Type B pancreatic cell (in vitro differentiated cells): ENCODE results near the gene SPINT3. TPM values are rescaled to one million over a fixed set of nuclear protein-coding genes. Genes with fewer than 3 reads are reported as not detected.

Source experiments
- DNase-seq: peaks from one replicate; pipeline ENCODE4 v3.0.0; 2021; ENCODE audit warnings: mixed read lengths; ENCODE audit not compliant: unreplicated experiment; ENCODE audit errors: extremely low spot score
- H3K27ac Mint-ChIP-seq: 2 replicates; pipeline ENCODE4 v1.8.0; 2021; ENCODE audit warnings: mild to moderate bottlenecking, mixed read lengths
- H3K27me3 Mint-ChIP-seq: 2 replicates; pipeline ENCODE4 v1.8.0; 2021; ENCODE audit warnings: mixed read lengths
- H3K36me3 Mint-ChIP-seq: 2 replicates; pipeline ENCODE4 v1.8.0; 2021; ENCODE audit warnings: mixed read lengths
- H3K4me1 Mint-ChIP-seq: one replicate; pipeline ENCODE4 v1.8.0; 2021; ENCODE audit warnings: mixed read lengths; ENCODE audit not compliant: unreplicated experiment
- H3K4me3 Mint-ChIP-seq: 2 replicates; pipeline ENCODE4 v1.8.0; 2021; ENCODE audit warnings: mild to moderate bottlenecking, mixed read lengths
- H3K9me3 Mint-ChIP-seq: 2 replicates; pipeline ENCODE4 v1.8.0; 2021; ENCODE audit warnings: mixed read lengths
- total RNA-seq: library from RNA; stranded (reverse); gene quantifications from 2 replicates; pipeline ENCODE4 v1.2.1, GENCODE V29; 2021; ENCODE audit warnings: low replicate concordance
- TF ChIP-seq, protein P1 (sequence below): fragments of 200-600 bp; sonication (generic); conservative IDR thresholded peaks from 2 replicates; pipeline ENCODE4 v1.5.0; 2021; ENCODE audit warnings: antibody characterized with exemption, mild to moderate bottlenecking

The SPINT3 gene
- total RNA-seq, 1 donor from 2014 or later, result not detected

DNA sequence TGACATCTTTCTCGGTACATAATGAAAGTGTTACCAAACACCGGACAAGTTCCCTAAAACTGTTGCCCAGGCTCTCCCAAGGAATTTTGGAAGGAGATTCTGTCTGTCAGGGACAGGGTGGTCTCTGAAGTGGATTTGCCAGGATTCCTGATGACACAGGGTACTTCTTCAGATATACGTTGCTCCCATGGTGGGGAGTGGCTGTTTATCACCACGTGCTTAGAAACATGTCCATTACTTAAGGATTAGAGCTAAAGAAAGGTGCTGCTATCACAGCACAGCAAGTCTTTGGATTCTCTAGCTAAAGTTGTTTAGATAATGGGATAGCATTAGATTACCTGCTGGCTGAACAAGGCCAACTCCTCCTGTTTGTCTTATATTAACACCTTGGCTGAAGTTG is 6.3 kb downstream of the SPINT3 start:
- no peaks in the 10 kb centered on the region for H3K36me3 Mint-ChIP-seq
- no peaks in the 10 kb centered on the region for H3K4me1 Mint-ChIP-seq
- no peak overlapping the region for H3K27ac Mint-ChIP-seq
- H3K27me3 Mint-ChIP-seq, result peaks cover 9% of the 10 kb centered on the region
- H3K9me3 Mint-ChIP-seq, result no peaks in the 10 kb centered on the region
- no peak overlapping the region for H3K4me3 Mint-ChIP-seq
- TF ChIP-seq, protein P1, sequence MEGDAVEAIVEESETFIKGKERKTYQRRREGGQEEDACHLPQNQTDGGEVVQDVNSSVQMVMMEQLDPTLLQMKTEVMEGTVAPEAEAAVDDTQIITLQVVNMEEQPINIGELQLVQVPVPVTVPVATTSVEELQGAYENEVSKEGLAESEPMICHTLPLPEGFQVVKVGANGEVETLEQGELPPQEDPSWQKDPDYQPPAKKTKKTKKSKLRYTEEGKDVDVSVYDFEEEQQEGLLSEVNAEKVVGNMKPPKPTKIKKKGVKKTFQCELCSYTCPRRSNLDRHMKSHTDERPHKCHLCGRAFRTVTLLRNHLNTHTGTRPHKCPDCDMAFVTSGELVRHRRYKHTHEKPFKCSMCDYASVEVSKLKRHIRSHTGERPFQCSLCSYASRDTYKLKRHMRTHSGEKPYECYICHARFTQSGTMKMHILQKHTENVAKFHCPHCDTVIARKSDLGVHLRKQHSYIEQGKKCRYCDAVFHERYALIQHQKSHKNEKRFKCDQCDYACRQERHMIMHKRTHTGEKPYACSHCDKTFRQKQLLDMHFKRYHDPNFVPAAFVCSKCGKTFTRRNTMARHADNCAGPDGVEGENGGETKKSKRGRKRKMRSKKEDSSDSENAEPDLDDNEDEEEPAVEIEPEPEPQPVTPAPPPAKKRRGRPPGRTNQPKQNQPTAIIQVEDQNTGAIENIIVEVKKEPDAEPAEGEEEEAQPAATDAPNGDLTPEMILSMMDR, result no peak
- no peak for DNase-seq

DNA sequence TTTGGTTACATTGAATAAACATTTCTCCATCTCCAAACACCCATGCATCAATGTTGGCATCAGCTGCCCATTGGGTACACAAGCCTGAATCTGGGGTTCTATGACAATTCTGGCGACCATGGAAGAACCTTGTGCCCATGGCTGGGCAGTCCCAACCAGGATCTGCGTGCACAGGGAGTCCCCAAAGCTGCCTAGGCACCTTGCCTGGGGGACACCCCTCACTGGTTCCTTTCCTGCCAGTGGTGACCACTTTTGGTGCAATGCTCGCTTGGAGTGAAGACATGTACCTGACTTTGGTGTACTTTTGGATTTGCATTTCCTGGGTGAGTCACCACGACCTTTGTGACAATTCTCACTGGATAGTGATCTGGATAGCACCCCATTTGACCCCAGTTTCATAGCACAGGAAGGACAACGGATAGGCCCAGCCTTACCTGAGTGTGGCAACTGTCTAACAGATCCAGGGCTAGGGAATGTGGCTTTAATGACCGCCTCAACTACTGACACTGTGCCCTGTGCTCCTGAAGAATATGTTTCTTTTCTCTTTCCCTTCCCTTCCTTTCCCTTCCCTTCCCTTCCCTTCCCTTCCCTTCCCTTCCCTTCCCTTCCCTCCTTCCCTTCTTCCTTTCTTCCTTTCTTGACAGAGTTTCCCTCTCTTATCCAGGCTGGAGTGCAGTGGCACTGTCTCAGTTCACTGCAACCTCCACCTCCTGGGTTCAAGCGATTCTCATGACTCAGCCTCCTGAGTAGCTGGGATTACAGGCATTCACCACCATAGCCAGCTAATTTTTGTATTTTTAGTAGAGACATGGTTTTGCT is 7.1 kb downstream of the SPINT3 start:
- no peak for DNase-seq
- no peaks in the 10 kb centered on the region for H3K4me1 Mint-ChIP-seq
- no peaks in the 10 kb centered on the region for H3K36me3 Mint-ChIP-seq
- peaks cover 9% of the 10 kb centered on the region for H3K27me3 Mint-ChIP-seq
- no peaks in the 10 kb centered on the region for H3K9me3 Mint-ChIP-seq
- no peak overlapping the region for H3K4me3 Mint-ChIP-seq
- H3K27ac Mint-ChIP-seq, result no peak overlapping the region
- TF ChIP-seq, protein P1, result no peak

DNA sequence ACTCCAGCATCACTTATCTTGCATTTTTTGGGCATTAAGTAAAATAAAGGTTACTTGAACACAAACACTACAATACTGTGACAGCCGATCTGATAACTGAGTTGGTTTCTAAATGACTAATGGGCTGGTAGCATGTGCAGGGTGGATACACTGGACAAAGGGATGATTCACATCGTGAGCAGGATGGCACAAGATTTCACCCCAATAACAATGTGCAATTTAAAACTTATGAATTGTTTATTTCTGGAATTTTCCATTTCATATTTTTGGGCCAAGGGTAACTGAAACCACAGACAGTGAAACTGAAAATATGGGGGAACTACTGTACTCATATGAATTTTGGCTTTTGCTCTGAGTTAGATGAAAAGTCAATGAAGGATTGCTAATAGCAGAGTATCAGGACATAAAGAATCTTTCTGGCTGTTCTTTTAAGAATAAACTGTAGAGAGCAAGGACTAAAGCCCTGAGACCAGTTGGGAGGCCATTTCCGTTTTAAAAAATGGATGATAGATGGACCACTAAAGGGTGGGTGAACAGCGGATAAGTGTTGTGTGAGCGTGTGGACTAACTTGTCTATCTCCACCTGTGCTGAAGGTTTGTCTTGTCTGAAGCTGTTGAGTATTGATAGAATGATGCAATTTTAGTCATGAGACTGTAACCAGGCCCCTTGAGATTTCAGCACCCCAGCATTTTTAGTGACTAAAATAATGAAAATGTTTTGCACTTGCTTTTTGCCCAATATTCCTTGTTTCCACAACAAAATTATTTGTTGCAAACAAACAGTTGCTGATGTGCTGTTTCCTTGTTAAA is 8.2 kb downstream of the SPINT3 start:
- H3K9me3 Mint-ChIP-seq, result no peaks in the 10 kb centered on the region
- DNase-seq, result no peak
- no peaks in the 10 kb centered on the region for H3K36me3 Mint-ChIP-seq
- no peaks in the 10 kb centered on the region for H3K4me1 Mint-ChIP-seq
- peaks cover 10% of the 10 kb centered on the region for H3K27me3 Mint-ChIP-seq
- no peak overlapping the region for H3K4me3 Mint-ChIP-seq
- TF ChIP-seq, protein P1, result no peak
- no peak overlapping the region for H3K27ac Mint-ChIP-seq

DNA sequence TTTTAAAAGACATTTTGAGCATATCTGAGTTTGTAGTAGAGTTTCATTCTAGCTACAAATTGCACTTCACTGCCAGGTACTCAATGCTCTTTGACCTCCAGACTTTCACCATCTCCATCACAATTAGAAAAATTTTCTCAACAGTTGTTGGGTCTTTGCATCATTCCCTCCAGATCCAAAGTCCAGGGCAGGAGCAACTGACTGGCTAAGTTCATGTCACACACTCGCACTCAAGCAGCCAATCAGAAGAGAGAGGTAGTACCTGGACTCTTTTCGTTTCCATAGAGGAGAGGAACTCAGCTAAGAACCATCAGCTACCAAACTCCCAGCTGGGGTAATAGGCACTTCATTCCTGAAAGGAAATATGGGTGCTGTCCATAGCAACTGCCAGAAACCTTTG is 9.0 kb downstream of the SPINT3 start:
- peaks cover 17% of the 10 kb centered on the region for H3K27me3 Mint-ChIP-seq
- DNase-seq, result no peak
- H3K4me3 Mint-ChIP-seq, result no peak overlapping the region
- no peaks in the 10 kb centered on the region for H3K36me3 Mint-ChIP-seq
- no peaks in the 10 kb centered on the region for H3K4me1 Mint-ChIP-seq
- H3K9me3 Mint-ChIP-seq, result no peaks in the 10 kb centered on the region
- TF ChIP-seq, protein P1, result no peak
- no peak overlapping the region for H3K27ac Mint-ChIP-seq

GRCh38 chr20:45503403-45503802 is 12.0 kb downstream of the SPINT3 start:
- peaks cover 25% of the 10 kb centered on the region for H3K27me3 Mint-ChIP-seq
- H3K9me3 Mint-ChIP-seq, result no peaks in the 10 kb centered on the region
- DNase-seq, result no peak
- TF ChIP-seq, protein P1, result no peak
- no peak overlapping the region for H3K27ac Mint-ChIP-seq
- no peak overlapping the region for H3K4me3 Mint-ChIP-seq
- H3K36me3 Mint-ChIP-seq, result no peaks in the 10 kb centered on the region
- H3K4me1 Mint-ChIP-seq, result no peaks in the 10 kb centered on the region
